ENCODE measurements around the gene SLIT1.

- TF ChIP-seq, protein P1, sequence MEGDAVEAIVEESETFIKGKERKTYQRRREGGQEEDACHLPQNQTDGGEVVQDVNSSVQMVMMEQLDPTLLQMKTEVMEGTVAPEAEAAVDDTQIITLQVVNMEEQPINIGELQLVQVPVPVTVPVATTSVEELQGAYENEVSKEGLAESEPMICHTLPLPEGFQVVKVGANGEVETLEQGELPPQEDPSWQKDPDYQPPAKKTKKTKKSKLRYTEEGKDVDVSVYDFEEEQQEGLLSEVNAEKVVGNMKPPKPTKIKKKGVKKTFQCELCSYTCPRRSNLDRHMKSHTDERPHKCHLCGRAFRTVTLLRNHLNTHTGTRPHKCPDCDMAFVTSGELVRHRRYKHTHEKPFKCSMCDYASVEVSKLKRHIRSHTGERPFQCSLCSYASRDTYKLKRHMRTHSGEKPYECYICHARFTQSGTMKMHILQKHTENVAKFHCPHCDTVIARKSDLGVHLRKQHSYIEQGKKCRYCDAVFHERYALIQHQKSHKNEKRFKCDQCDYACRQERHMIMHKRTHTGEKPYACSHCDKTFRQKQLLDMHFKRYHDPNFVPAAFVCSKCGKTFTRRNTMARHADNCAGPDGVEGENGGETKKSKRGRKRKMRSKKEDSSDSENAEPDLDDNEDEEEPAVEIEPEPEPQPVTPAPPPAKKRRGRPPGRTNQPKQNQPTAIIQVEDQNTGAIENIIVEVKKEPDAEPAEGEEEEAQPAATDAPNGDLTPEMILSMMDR (IDR thresholded peaks at IDR 0.05) = no peak
- TF ChIP-seq POLR2A (IDR thresholded peaks at IDR 0.05) = no peak
These were observed 86.7 kb downstream of the SLIT1 start for GRCh38 chr10:97099089-97099488.

Data from lower leg skin (tissue), 3 donors.